ENCODE data around the gene TTC3. TPM values are rescaled to one million over a fixed set of nuclear protein-coding genes. Genes with fewer than 3 reads are reported as not detected.

The TTC3 gene
- total and polyA plus RNA-seq, 9 of the 15 experiments (the other 6 are each of a cell fraction or from before 2014, with no cell fraction given), result 17.5 to 92.0 (median 59.5) TPM

GRCh38 chr21:37119421-37120218 is 46.6 kb downstream of the TTC3 start:
- FAIRE-seq, result no peak
- peak; percentile 64 for ATAC-seq
- Histone ChIP-seq H3K9me1 (ENCODE audit: control insufficient read depth, insufficient read depth, low read length) (no peaks in the 10 kb centered on the region), H4K20me1 (replicated peaks; ENCODE audit: control insufficient read depth, insufficient read depth, low read length) (no peaks in the 10 kb centered on the region), H3K4me3 (no peak overlapping the region), H3K9ac (ENCODE audit: insufficient read depth in 1 of 2, low read depth in 2 of 2, low read length in 2 of 2) (no peak overlapping the region), H3K27me3 (ENCODE audit: control insufficient read depth in 2 of 2, insufficient read depth in 2 of 2, low read length in 2 of 2) (no peaks in the 10 kb centered on the region), H2AFZ (ENCODE audit: low read depth, low read length) (no peak overlapping the region), H3K4me1 (replicated peaks in 1 of 2; ENCODE audit: control insufficient read depth in 2 of 2, insufficient read depth in 2 of 2, low read length in 2 of 2) (no peaks in the 10 kb centered on the region), H3K27ac (ENCODE audit: extremely low read depth, low read depth, low read length) (no peak overlapping the region), H3K79me2 (ENCODE audit: control insufficient read depth, insufficient read depth, low read length) (no peaks in the 10 kb centered on the region), H3K4me2 (ENCODE audit: insufficient read depth, low read length) (no peak overlapping the region), H3K9me3 (replicated peaks; ENCODE audit: control insufficient read depth, insufficient read depth, low read depth, low read length) (no peaks in the 10 kb centered on the region), H3K36me3 (ENCODE audit: control insufficient read depth, insufficient read depth, low read length) (peaks cover 23% of the 10 kb centered on the region; the same call in 1 of the 3 replicates)
- CTCF ChIA-PET (ENCODE audit: low intra/inter-chr PET ratio), result no interaction called here
- POLR2A ChIA-PET, result interaction anchor here (1.9 kb wide), 1 partner anchor 11 kb away, joined by 5 read pairs; no protein-coding TSS in a partner anchor
- intact Hi-C loops (cut with micrococcal nuclease), result no loop called here
- BruUV-seq (replicated peaks), result no TSS peak
- 84% methylated on average over 6 of the region's 6 CpGs for WGBS (ENCODE audit: insufficient coverage, low coverage, missing lambda C conversion rate)
- TF ChIP-seq GABPB2 (CRISPR knock-in tag; conservative IDR thresholded peaks at IDR 0.05) (no peak), JUND (IDR thresholded peaks at IDR 0.05; ENCODE audit: borderline replicate concordance, low read depth, low read length) (no peak), JUND (tag; IDR thresholded peaks at IDR 0.05; ENCODE audit: borderline replicate concordance, low read depth, low read length) (no peak), PYGO2 (tag; IDR thresholded peaks at IDR 0.05) (no peak), SIN3B (IDR thresholded peaks at IDR 0.05; ENCODE audit: low read depth) (no peak), MEF2A (IDR thresholded peaks at IDR 0.05; ENCODE audit: control insufficient read depth, low read depth, low read length) (no peak), ZNF707 (CRISPR knock-in tag; conservative IDR thresholded peaks at IDR 0.05) (no peak), ZKSCAN3 (CRISPR knock-in tag; IDR thresholded peaks at IDR 0.05) (no peak), FOXA1 (IDR thresholded peaks at IDR 0.05; ENCODE audit: borderline replicate concordance) (no peak), YY1 (IDR thresholded peaks at IDR 0.05; ENCODE audit: borderline replicate concordance in 1 of 3, control insufficient read depth in 1 of 3, extremely low read depth in 1 of 3, insufficient read depth in 3 of 3, insufficient read length in 1 of 3, insufficient replicate concordance in 2 of 3, low read depth in 1 of 3, low read length in 2 of 3) (no peak), ZNF717 (CRISPR knock-in tag; IDR thresholded peaks at IDR 0.05) (no peak), SNRNP70 (optimal IDR thresholded peaks at IDR 0.05; ENCODE audit: low read depth, low read length) (no peak), FIP1L1 (IDR thresholded peaks at IDR 0.05; ENCODE audit: low read depth, low read length, poor library complexity, severe bottlenecking) (no peak), ESRRB (CRISPR knock-in tag; IDR thresholded peaks at IDR 0.05; ENCODE audit: borderline replicate concordance) (no peak), BDP1 (IDR thresholded peaks at IDR 0.05; ENCODE audit: insufficient read depth, insufficient read length) (no peak), HEY1 (CRISPR knock-in tag; IDR thresholded peaks at IDR 0.05; ENCODE audit: borderline replicate concordance) (no peak)
- TF ChIP-seq, protein P1, sequence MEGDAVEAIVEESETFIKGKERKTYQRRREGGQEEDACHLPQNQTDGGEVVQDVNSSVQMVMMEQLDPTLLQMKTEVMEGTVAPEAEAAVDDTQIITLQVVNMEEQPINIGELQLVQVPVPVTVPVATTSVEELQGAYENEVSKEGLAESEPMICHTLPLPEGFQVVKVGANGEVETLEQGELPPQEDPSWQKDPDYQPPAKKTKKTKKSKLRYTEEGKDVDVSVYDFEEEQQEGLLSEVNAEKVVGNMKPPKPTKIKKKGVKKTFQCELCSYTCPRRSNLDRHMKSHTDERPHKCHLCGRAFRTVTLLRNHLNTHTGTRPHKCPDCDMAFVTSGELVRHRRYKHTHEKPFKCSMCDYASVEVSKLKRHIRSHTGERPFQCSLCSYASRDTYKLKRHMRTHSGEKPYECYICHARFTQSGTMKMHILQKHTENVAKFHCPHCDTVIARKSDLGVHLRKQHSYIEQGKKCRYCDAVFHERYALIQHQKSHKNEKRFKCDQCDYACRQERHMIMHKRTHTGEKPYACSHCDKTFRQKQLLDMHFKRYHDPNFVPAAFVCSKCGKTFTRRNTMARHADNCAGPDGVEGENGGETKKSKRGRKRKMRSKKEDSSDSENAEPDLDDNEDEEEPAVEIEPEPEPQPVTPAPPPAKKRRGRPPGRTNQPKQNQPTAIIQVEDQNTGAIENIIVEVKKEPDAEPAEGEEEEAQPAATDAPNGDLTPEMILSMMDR (IDR thresholded peaks at IDR 0.05 in 2 of 3, conservative IDR thresholded peaks at IDR 0.05 in 1 of 3; ENCODE audit: insufficient read depth in 2 of 3, low read depth in 1 of 3, low read length in 3 of 3), result no peak
- TF ChIP-seq, protein P2, sequence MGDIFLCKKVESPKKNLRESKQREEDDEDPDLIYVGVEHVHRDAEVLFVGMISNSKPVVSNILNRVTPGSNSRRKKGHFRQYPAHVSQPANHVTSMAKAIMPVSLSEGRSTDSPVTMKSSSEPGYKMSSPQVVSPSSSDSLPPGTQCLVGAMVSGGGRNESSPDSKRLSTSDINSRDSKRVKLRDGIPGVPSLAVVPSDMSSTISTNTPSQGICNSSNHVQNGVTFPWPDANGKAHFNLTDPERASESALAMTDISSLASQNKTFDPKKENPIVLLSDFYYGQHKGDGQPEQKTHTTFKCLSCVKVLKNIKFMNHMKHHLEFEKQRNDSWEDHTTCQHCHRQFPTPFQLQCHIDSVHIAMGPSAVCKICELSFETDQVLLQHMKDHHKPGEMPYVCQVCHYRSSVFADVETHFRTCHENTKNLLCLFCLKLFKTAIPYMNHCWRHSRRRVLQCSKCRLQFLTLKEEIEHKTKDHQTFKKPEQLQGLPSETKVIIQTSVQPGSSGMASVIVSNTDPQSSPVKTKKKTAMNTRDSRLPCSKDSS (IDR thresholded peaks at IDR 0.05; ENCODE audit: low read depth, partially characterized antibody), result no peak
- peak in 1 of 4 experiments; percentile 8 for DNase-seq (ENCODE audit: extremely low read depth in 1 of 4, low spot score in 3 of 4)
- in situ Hi-C loops (cut with MboI), result no loop called here
